Measurements from ENCODE around the gene SLC25A12.
A peak's percentile ranks its signal among the peaks of the same experiment; 100 is the strongest.

The SLC25A12 gene

DNA sequence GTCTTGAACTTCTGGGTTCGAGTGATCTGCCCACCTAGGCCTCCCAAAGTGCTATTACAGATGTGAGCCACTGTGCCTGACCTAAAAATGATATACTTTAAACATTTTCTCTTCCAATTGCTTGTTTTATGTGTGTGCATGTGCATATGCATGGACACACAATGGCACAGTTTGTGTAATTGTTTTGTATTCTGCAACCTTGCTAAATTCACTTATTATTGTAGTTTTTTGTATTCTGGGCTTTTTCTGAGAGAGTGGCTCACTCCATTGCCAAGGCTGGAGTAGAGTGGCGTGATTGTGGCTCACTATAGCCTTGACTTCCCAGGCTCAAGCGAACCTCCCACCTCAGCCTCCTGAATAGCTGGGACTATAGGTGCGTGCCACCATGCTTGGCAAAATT lies 36.3 kb upstream of the SLC25A12 start:
- Histone ChIP-seq H3K9me3 (ENCODE audit: insufficient read depth, low read depth, low read length) (no peaks in the 10 kb centered on the region), H2BK12ac (ENCODE audit: low read length) (no peak overlapping the region), H4K8ac (ENCODE audit: low read depth, low read length) (no peak overlapping the region), H2BK120ac (ENCODE audit: insufficient read depth, low read length, poor library complexity) (no peak overlapping the region), H3K79me1 (ENCODE audit: low read length) (no peaks in the 10 kb centered on the region), H3K79me2 (ENCODE audit: control insufficient read depth, insufficient read depth, low read length, poor library complexity) (no peaks in the 10 kb centered on the region), H4K12ac (ENCODE audit: low read depth, low read length) (no peak overlapping the region), H3K36me3 (ENCODE audit: control insufficient read depth in 1 of 2, insufficient read depth in 2 of 2, low read length in 2 of 2) (peaks cover 11 to 16% of the 10 kb centered on the region in 2 experiments), H3K4me1 (ENCODE audit: control insufficient read depth in 1 of 2, insufficient read depth in 2 of 2, low read length in 2 of 2) (no peaks in the 10 kb centered on the region), H3K4me2 (ENCODE audit: low read length) (no peak overlapping the region), H3K4me3 (ENCODE audit: low read depth, low read length) (no peak overlapping the region), H3K14ac (ENCODE audit: low read length) (no peak overlapping the region), H3K4ac (ENCODE audit: low read depth, low read length) (no peak overlapping the region), H2AFZ (ENCODE audit: insufficient read depth, low read length, poor library complexity) (no peak overlapping the region), H3K27me3 (ENCODE audit: insufficient read depth, low read length) (no peaks in the 10 kb centered on the region), H4K91ac (ENCODE audit: low read depth, low read length) (no peak overlapping the region), H2BK5ac (ENCODE audit: low read depth, low read length, poor library complexity) (no peak overlapping the region), H3K23ac (ENCODE audit: low read length) (no peak overlapping the region), H3K18ac (ENCODE audit: low read length) (no peak overlapping the region), H3K9ac (ENCODE audit: low read length) (no peak overlapping the region), H3K27ac (ENCODE audit: low read depth, low read length) (no peak overlapping the region), H2AK5ac (ENCODE audit: low read length) (no peak overlapping the region)
- DNase-seq, result no peak
- no CpG with 5 or more reads among the region's 4 CpGs for WGBS (ENCODE audit: extremely low coverage, insufficient coverage, insufficient read length)

DNA sequence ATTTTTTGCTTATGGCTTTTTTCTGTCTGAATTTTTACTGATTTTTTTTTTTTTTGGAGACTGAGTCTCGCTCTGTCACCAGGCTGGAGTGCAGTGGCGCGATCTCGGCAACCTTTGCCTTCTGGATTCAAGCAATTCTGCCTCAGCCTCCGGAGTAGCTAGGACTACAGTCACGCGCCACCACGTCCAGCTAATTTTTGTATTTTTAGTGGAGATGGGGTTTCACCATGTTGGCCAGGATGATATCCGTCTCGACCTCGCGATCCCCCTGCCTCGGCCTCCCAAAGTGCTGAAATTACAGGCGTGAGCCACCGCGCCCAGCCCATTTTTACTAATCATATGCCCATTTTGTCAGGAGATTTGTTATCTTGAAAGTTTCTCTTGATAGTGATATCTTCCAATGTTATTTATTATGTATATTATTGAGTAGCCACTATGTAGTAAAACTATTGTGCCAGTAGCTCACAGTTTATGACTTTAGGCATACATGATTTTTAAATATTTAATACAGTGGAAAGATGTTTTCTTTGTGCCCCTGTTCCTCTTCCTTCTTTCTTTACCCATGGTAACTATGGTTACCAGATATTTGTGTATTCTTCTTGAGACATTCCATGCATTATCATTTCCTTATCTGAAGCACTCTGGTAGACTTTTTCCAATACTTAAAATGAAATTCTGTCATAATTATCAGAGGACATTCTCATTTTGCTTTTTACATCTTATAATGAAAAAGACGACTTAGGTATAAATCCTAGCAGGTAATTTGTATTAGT lies 30.3 kb upstream of the SLC25A12 start:
- Histone ChIP-seq H4K91ac (ENCODE audit: low read depth, low read length) (no peak overlapping the region), H3K79me1 (ENCODE audit: low read length) (peaks cover 4% of the 10 kb centered on the region)

DNA sequence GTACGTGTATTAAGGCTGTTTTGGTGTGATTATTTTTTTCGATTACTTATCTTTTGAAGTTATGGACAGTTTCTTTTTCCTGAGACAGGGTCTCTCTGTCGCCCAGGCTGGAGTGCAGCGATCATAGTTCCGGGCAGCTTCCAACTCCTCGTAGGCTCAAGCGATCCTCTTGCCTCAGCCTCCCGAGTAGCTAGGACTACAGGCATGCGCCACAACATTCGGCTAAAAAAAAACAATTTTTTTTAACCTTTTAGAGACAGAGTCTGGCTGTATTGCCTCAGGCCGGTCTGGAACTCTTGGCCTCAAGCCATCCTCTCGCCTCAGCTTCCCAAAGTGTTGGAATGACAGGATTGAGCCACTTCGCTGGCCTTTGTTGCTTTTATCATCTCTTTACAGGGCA lies 29.2 kb upstream of the SLC25A12 start:
- Histone ChIP-seq H3K27me3 (ENCODE audit: insufficient read depth, low read length) (no peaks in the 10 kb centered on the region), H2BK120ac (ENCODE audit: insufficient read depth, low read length, poor library complexity) (no peak overlapping the region), H3K4me3 (ENCODE audit: low read depth, low read length) (no peak overlapping the region), H2BK12ac (ENCODE audit: low read length) (no peak overlapping the region), H3K23ac (ENCODE audit: low read length) (no peak overlapping the region), H4K8ac (ENCODE audit: low read depth, low read length) (no peak overlapping the region), H2AFZ (ENCODE audit: insufficient read depth, low read length, poor library complexity) (no peak overlapping the region), H4K12ac (ENCODE audit: low read depth, low read length) (no peak overlapping the region), H3K4me1 (ENCODE audit: control insufficient read depth in 1 of 2, insufficient read depth in 2 of 2, low read length in 2 of 2) (peaks cover 2 to 5% of the 10 kb centered on the region in 2 experiments), H3K9me3 (ENCODE audit: insufficient read depth, low read depth, low read length) (no peaks in the 10 kb centered on the region), H3K79me1 (ENCODE audit: low read length) (peaks cover 4% of the 10 kb centered on the region), H2AK5ac (ENCODE audit: low read length) (no peak overlapping the region), H3K9ac (ENCODE audit: low read length) (peak overlapping the region; percentile 24), H3K79me2 (ENCODE audit: control insufficient read depth, insufficient read depth, low read length, poor library complexity) (peaks cover 4% of the 10 kb centered on the region), H3K4ac (ENCODE audit: low read depth, low read length) (no peak overlapping the region), H3K36me3 (ENCODE audit: control insufficient read depth in 1 of 2, insufficient read depth in 2 of 2, low read length in 2 of 2) (peaks cover 6 to 10% of the 10 kb centered on the region in 2 experiments), H2BK5ac (ENCODE audit: low read depth, low read length, poor library complexity) (no peak overlapping the region), H3K27ac (ENCODE audit: low read depth, low read length) (no peak overlapping the region), H4K91ac (ENCODE audit: low read depth, low read length) (no peak overlapping the region), H3K4me2 (ENCODE audit: low read length) (peak overlapping the region; percentile 78), H3K14ac (ENCODE audit: low read length) (no peak overlapping the region), H3K18ac (ENCODE audit: low read length) (no peak overlapping the region)
- no CpG with 5 or more reads among the region's 13 CpGs for whole genome bisulfite sequencing (ENCODE audit: extremely low coverage, insufficient coverage, insufficient read length)
- peak; percentile 62 to 82 for DNase-seq

More for the DNA sequence above, 30.3 kb upstream of the SLC25A12 start:
- H3K36me3 ChIP-seq (ENCODE audit: control insufficient read depth in 1 of 2, insufficient read depth in 2 of 2, low read length in 2 of 2), result peaks cover 9 to 13% of the 10 kb centered on the region in 2 experiments
- H3K23ac ChIP-seq (ENCODE audit: low read length), result no peak overlapping the region
- no peak overlapping the region for H4K12ac ChIP-seq (ENCODE audit: low read depth, low read length)
- H2BK5ac ChIP-seq (ENCODE audit: low read depth, low read length, poor library complexity), result no peak overlapping the region
- peak overlapping the region; percentile 46 for H3K4ac ChIP-seq (ENCODE audit: low read depth, low read length)
- no peak overlapping the region for H3K27ac ChIP-seq (ENCODE audit: low read depth, low read length)
- no peak overlapping the region for H3K14ac ChIP-seq (ENCODE audit: low read length)
- H4K8ac ChIP-seq (ENCODE audit: low read depth, low read length), result no peak overlapping the region
- no peak overlapping the region for H3K4me3 ChIP-seq (ENCODE audit: low read depth, low read length)
- no peak overlapping the region for H2BK120ac ChIP-seq (ENCODE audit: insufficient read depth, low read length, poor library complexity)
- H3K27me3 ChIP-seq (ENCODE audit: insufficient read depth, low read length), result no peaks in the 10 kb centered on the region
- H3K9me3 ChIP-seq (ENCODE audit: insufficient read depth, low read depth, low read length), result no peaks in the 10 kb centered on the region
- no CpG with 5 or more reads among the region's 17 CpGs for WGBS (ENCODE audit: extremely low coverage, insufficient coverage, insufficient read length)
- no peak overlapping the region for H3K4me2 ChIP-seq (ENCODE audit: low read length)
- peak in 1 of 2 donors; percentile 37 for DNase-seq
- H2AFZ ChIP-seq (ENCODE audit: insufficient read depth, low read length, poor library complexity), result no peak overlapping the region
- peaks cover 4% of the 10 kb centered on the region for H3K79me2 ChIP-seq (ENCODE audit: control insufficient read depth, insufficient read depth, low read length, poor library complexity)
- H3K9ac ChIP-seq (ENCODE audit: low read length), result no peak overlapping the region
- no peak overlapping the region for H2AK5ac ChIP-seq (ENCODE audit: low read length)
- H3K4me1 ChIP-seq (ENCODE audit: control insufficient read depth in 1 of 2, insufficient read depth in 2 of 2, low read length in 2 of 2), result peaks cover 2 to 5% of the 10 kb centered on the region in 2 experiments
- H2BK12ac ChIP-seq (ENCODE audit: low read length), result no peak overlapping the region
- no peak overlapping the region for H3K18ac ChIP-seq (ENCODE audit: low read length)

DNA sequence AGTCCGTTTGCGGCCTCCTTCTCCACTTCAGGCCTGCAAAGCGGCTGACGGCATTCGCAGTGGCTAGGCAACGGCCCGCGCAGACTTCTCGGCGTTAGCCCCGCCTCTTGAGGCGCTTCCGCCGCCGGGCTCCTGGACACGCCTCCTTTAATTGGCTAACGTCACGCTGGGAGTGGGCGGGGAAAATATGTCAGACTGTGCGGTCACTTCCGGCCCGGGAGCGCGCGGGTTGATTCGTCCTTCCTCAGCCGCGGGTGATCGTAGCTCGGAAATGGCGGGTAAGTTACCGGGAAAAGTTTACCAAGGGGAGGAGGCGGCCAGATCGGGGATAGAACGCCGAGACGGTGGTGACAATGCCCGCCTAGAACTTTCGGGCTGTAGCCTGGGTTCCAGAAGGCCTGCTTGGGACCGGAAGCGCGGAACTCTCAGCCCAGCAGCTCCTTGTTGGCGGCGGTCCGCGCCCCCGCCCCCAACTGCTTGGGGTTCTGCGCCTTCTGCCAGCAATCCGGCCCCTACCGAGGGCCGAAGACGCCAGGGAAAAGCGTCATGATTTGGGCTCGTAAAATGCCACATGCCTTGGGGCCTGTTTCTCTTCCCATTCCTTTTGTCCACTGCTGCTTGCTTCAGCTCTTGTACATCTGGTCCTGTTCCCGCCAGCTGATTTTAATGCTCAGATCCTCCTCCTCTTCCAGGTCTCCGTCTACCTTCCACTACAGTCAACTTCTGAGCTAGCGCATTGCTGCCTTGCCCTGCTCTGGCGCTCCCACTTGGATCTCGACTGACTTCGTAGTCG lies 28.4 kb upstream of the SLC25A12 start, which contains the start of gene HAT1:
Gene HAT1 (plus strand): TSS at position 232 of the 793 bp plus-strand sequence. CDS start 40 bp downstream, at position 272.
- peak within 1 kb of the TSS; percentile 73 for H3K27ac ChIP-seq (ENCODE audit: low read depth, low read length)
- H2AFZ ChIP-seq (ENCODE audit: insufficient read depth, low read length, poor library complexity), result peak within 1 kb of the TSS; percentile 37
- H3K4me1 ChIP-seq (ENCODE audit: control insufficient read depth in 1 of 2, insufficient read depth in 2 of 2, low read length in 2 of 2), result peaks cover 2 to 5% of the 10 kb centered on the region in 2 experiments
- no peaks in the 10 kb centered on the region for H3K9me3 ChIP-seq (ENCODE audit: insufficient read depth, low read depth, low read length)
- peak; percentile 99 to 100 for DNase-seq
- H3K36me3 ChIP-seq (ENCODE audit: control insufficient read depth in 1 of 2, insufficient read depth in 2 of 2, low read length in 2 of 2), result peaks cover 6 to 7% of the 10 kb centered on the region in 2 experiments
- H3K14ac ChIP-seq (ENCODE audit: low read length), result peak within 1 kb of the TSS; percentile 16
- peak within 1 kb of the TSS; percentile 78 for H3K4me2 ChIP-seq (ENCODE audit: low read length)
- peaks cover 4% of the 10 kb centered on the region for H3K79me1 ChIP-seq (ENCODE audit: low read length)
- H2BK5ac ChIP-seq (ENCODE audit: low read depth, low read length, poor library complexity), result peak within 1 kb of the TSS; percentile 39
- peak within 1 kb of the TSS; percentile 90 for H3K9ac ChIP-seq (ENCODE audit: low read length)
- no CpG with 5 or more reads among the region's 61 CpGs for WGBS (ENCODE audit: extremely low coverage, insufficient coverage, insufficient read length)
- peak within 1 kb of the TSS; percentile 87 for H3K4me3 ChIP-seq (ENCODE audit: low read depth, low read length)
- H2BK120ac ChIP-seq (ENCODE audit: insufficient read depth, low read length, poor library complexity), result peak within 1 kb of the TSS; percentile 27
- H4K12ac ChIP-seq (ENCODE audit: low read depth, low read length), result peak within 1 kb of the TSS; percentile 79
- no peak within 1 kb of the TSS for H2AK5ac ChIP-seq (ENCODE audit: low read length)
- H3K18ac ChIP-seq (ENCODE audit: low read length), result peak within 1 kb of the TSS; percentile 4
- H3K4ac ChIP-seq (ENCODE audit: low read depth, low read length), result peak within 1 kb of the TSS; percentile 0
- peak within 1 kb of the TSS; percentile 78 for H4K8ac ChIP-seq (ENCODE audit: low read depth, low read length)
- H3K27me3 ChIP-seq (ENCODE audit: insufficient read depth, low read length), result no peaks in the 10 kb centered on the region
- no peak within 1 kb of the TSS for H3K23ac ChIP-seq (ENCODE audit: low read length)
- H3K79me2 ChIP-seq (ENCODE audit: control insufficient read depth, insufficient read depth, low read length, poor library complexity), result peaks cover 4% of the 10 kb centered on the region
- H2BK12ac ChIP-seq (ENCODE audit: low read length), result no peak within 1 kb of the TSS
- peak within 1 kb of the TSS; percentile 45 for H4K91ac ChIP-seq (ENCODE audit: low read depth, low read length)

Measured in trophoblast cell (in vitro differentiated cells and primary cell).